Mucosa of rectum (tissue), 2 donors: Measurements from ENCODE around the gene TTC14.

Experiments
- H3K27ac ChIP-seq, 2 donors: one replicate each; pipeline ENCODE4 v1.7.0; 2013; ENCODE audit warnings: inconsistent platforms in 2 of 2, low read depth in 2 of 2, low read length in 2 of 2
- H3K27me3 ChIP-seq, 2 donors: one replicate each; pipeline ENCODE4 v1.7.0; 2013; ENCODE audit warnings: low read length in 2 of 2; ENCODE audit not compliant: control insufficient read depth in 2 of 2, insufficient read depth in 2 of 2
- H3K36me3 ChIP-seq, 2 donors: one replicate each; pipeline ENCODE4 v1.7.0; 2013; ENCODE audit warnings: low read length in 2 of 2; ENCODE audit not compliant: control insufficient read depth in 2 of 2, insufficient read depth in 2 of 2
- H3K4me1 ChIP-seq, 2 donors: one replicate each; pipeline ENCODE4 v1.7.0; 2013; ENCODE audit warnings: low read length in 2 of 2, mild to moderate bottlenecking in 1 of 2; ENCODE audit not compliant: control insufficient read depth in 2 of 2, insufficient read depth in 2 of 2
- H3K4me3 ChIP-seq, 2 donors: one replicate each; pipeline ENCODE4 v1.7.0; 2013; ENCODE audit warnings: low read length in 2 of 2
- H3K9ac ChIP-seq, 2 donors: one replicate each; pipeline ENCODE4 v1.7.0; 2013; ENCODE audit warnings: low read length in 2 of 2, low read depth in 1 of 2, mild to moderate bottlenecking in 1 of 2
- H3K9me3 ChIP-seq, 2 donors: one replicate each; pipeline ENCODE4 v1.7.0; 2013; ENCODE audit warnings: low read length in 2 of 2; ENCODE audit not compliant: control insufficient read depth in 2 of 2
- donor health status: healthy.
- donor health status: Normal muscosa, but diverticular disease.

TTC14 gene

GRCh38 chr3:180626844-180627243 is 24.9 kb downstream of the TTC14 start:
- Histone ChIP-seq H3K4me3 (no peak overlapping the region), H3K27ac (no peak overlapping the region), H3K9ac (no peak overlapping the region), H3K9me3 (no peaks in the 10 kb centered on the region), H3K36me3 (no peaks in the 10 kb centered on the region), H3K4me1 (no peaks in the 10 kb centered on the region), H3K27me3 (no peaks in the 10 kb centered on the region)

DNA sequence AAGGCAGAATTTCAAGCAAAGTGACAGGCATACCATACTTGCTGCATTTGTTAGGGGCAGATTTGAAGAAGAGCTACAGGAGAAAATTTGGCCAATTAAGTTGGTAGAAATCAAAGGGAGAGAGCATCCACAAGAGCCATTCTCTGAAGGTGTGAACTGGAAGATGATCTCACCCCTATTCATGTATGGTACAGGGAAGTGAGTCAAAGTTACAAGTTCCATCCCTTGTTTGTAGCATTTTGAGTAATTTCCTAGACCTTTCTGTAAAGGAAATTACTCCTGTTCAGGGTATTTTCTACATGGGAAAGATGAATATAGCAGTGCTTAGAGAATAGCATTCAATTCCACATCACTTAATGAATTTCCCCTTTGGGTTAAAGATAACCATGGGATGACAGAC is 28.4 kb downstream of the TTC14 start:
- H3K4me3 ChIP-seq, result no peak overlapping the region
- H3K36me3 ChIP-seq, result no peaks in the 10 kb centered on the region
- H3K9me3 ChIP-seq, result no peaks in the 10 kb centered on the region
- no peak overlapping the region for H3K9ac ChIP-seq
- no peaks in the 10 kb centered on the region for H3K4me1 ChIP-seq
- no peaks in the 10 kb centered on the region for H3K27me3 ChIP-seq
- no peak overlapping the region for H3K27ac ChIP-seq

GRCh38 chr3:180631317-180631716 is 29.4 kb downstream of the TTC14 start:
- Histone ChIP-seq H3K4me1 (no peaks in the 10 kb centered on the region), H3K9ac (no peak overlapping the region), H3K36me3 (no peaks in the 10 kb centered on the region), H3K27ac (no peak overlapping the region), H3K4me3 (no peak overlapping the region), H3K9me3 (no peaks in the 10 kb centered on the region), H3K27me3 (no peaks in the 10 kb centered on the region)

GRCh38 chr3:180633722-180634121 is 31.8 kb downstream of the TTC14 start:
- H3K36me3 ChIP-seq, result no peaks in the 10 kb centered on the region
- H3K27me3 ChIP-seq, result no peaks in the 10 kb centered on the region
- H3K9me3 ChIP-seq, result no peaks in the 10 kb centered on the region
- no peak overlapping the region for H3K4me3 ChIP-seq
- no peak overlapping the region for H3K9ac ChIP-seq
- no peaks in the 10 kb centered on the region for H3K4me1 ChIP-seq
- H3K27ac ChIP-seq, result no peak overlapping the region

- H3K9me3 ChIP-seq, result no peaks in the 10 kb centered on the region
- no peaks in the 10 kb centered on the region for H3K27me3 ChIP-seq
- H3K4me3 ChIP-seq, result no peak overlapping the region
- H3K4me1 ChIP-seq, result no peaks in the 10 kb centered on the region
- H3K27ac ChIP-seq, result no peak overlapping the region
- H3K9ac ChIP-seq, result no peak overlapping the region
- H3K36me3 ChIP-seq, result no peaks in the 10 kb centered on the region
Observed at GRCh38 chr3:180640987-180641386, 39.0 kb downstream of the TTC14 start.

- H3K9ac ChIP-seq, result no peak overlapping the region
- no peaks in the 10 kb centered on the region for H3K9me3 ChIP-seq
- H3K4me3 ChIP-seq, result no peak overlapping the region
- no peaks in the 10 kb centered on the region for H3K36me3 ChIP-seq
- H3K4me1 ChIP-seq, result no peaks in the 10 kb centered on the region
- no peak overlapping the region for H3K27ac ChIP-seq
- no peaks in the 10 kb centered on the region for H3K27me3 ChIP-seq
Observed at GRCh38 chr3:180646187-180646790, 44.3 kb downstream of the TTC14 start.

- H3K27ac ChIP-seq, result no peak overlapping the region
- no peaks in the 10 kb centered on the region for H3K9me3 ChIP-seq
- no peaks in the 10 kb centered on the region for H3K36me3 ChIP-seq
- no peak overlapping the region for H3K4me3 ChIP-seq
- no peaks in the 10 kb centered on the region for H3K4me1 ChIP-seq
- H3K9ac ChIP-seq, result no peak overlapping the region
- no peaks in the 10 kb centered on the region for H3K27me3 ChIP-seq
Observed at GRCh38 chr3:180656406-180656805, 54.4 kb downstream of the TTC14 start.

- Histone ChIP-seq H3K36me3 (no peaks in the 10 kb centered on the region), H3K4me3 (no peak overlapping the region), H3K9ac (no peak overlapping the region), H3K27me3 (no peaks in the 10 kb centered on the region), H3K27ac (no peak overlapping the region), H3K4me1 (no peaks in the 10 kb centered on the region), H3K9me3 (no peaks in the 10 kb centered on the region)
Observed at GRCh38 chr3:180657094-180657493, 55.1 kb downstream of the TTC14 start.
